Forelimb muscle (tissue), 1 donor: ENCODE results near the gene RNPEP. TPM values are rescaled to one million over a fixed set of nuclear protein-coding genes. Genes with fewer than 3 reads are reported as not detected.
"Not testable (repeated sequence)": the region's sequence is repeated elsewhere in the genome, so short reads cannot be mapped to it uniquely, and the experiment has no call there.

Experiments
- DNase-seq: peaks from one replicate; pipeline ENCODE4 v3.0.0-alpha.2; 2013; ENCODE audit warnings: low read depth
- polyA plus RNA-seq: library from polyadenylated mRNA; unstranded; fragments of 120-200 nt; gene quantifications from one replicate; pipeline ENCODE4 v1.2.1, GENCODE V29; 2013; ENCODE audit not compliant: insufficient read length

RNPEP gene
- polyA plus RNA-seq, 1 donor: 18.6 TPM

GRCh38 chr1:202010180-202011015 lies 27.9 kb downstream of the RNPEP start, which contains the start of gene ELF3:
Gene ELF3 (plus strand): TSS chr1:202010587. CDS start chr1:202011137, 550 bp downstream.
- DNase-seq: no peak

GRCh38 chr1:202011994-202012393 lies 29.5 kb downstream of the RNPEP start:
- DNase-seq: no peak

GRCh38 chr1:202012544-202013478 lies 30.4 kb downstream of the RNPEP start:
- no peak for DNase-seq

- DNase-seq: no peak
Observed at GRCh38 chr1:202013603-202014002, 31.2 kb downstream of the RNPEP start.

- DNase-seq: no peak
Observed at GRCh38 chr1:202014060-202014459, 31.6 kb downstream of the RNPEP start.

- no peak for DNase-seq
Observed at GRCh38 chr1:202014915-202015661, 32.6 kb downstream of the RNPEP start.

- no peak for DNase-seq
Observed at GRCh38 chr1:202015662-202015937, 33.2 kb downstream of the RNPEP start.

GRCh38 chr1:202016022-202016810 lies 33.8 kb downstream of the RNPEP start:
- no peak for DNase-seq

GRCh38 chr1:202016811-202017748 lies 34.6 kb downstream of the RNPEP start:
- DNase-seq: no peak

- no peak for DNase-seq
Observed at GRCh38 chr1:202017749-202018467, 35.5 kb downstream of the RNPEP start.

- no peak for DNase-seq
Observed at GRCh38 chr1:202018468-202019234, 36.2 kb downstream of the RNPEP start.

- not testable (repeated sequence) for DNase-seq
Observed at GRCh38 chr1:202019235-202019558, 36.7 kb downstream of the RNPEP start.

GRCh38 chr1:202023001-202023433 lies 40.6 kb downstream of the RNPEP start:
- DNase-seq: no peak

- no peak for DNase-seq
Observed at GRCh38 chr1:202029171-202029665, 46.8 kb downstream of the RNPEP start.

- DNase-seq: no peak
Observed at GRCh38 chr1:202029727-202030126, 47.3 kb downstream of the RNPEP start.

- DNase-seq: no peak
Observed at GRCh38 chr1:202031796-202032195, 49.3 kb downstream of the RNPEP start.

GRCh38 chr1:202034149-202034682 lies 51.8 kb downstream of the RNPEP start:
- no peak for DNase-seq
